ENCODE data around the gene GPC1. TPM values are rescaled to one million over a fixed set of nuclear protein-coding genes. Genes with fewer than 3 reads are reported as not detected.

GPC1 gene
- total and polyA plus RNA-seq, 2 experiments from 2014 or later: 9.0 to 46.2 TPM

DNA sequence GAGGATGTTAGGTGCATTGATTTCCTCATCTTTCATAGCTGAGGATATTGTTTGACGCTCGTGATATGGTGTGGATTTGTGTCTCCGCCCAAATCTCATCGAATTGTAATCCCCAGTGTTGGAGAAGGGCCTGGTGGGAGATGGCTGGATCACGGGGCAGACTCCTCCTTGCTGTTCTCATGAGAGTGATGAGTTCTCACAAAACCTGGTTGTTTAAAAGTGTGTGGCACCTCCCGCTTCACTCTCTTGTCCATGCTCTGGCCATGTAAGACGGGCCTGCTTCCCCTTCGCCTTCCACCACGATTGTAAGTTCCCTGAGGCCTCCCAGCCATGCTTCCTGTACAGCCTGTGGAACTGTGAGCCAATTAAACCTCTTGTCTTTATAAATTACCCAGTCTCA, 28.4 kb upstream of the GPC1 start:
- H3K36me3 Mint-ChIP-seq (ENCODE audit: low read depth): no peaks in the 10 kb centered on the region; the same call in 2 of the 3 replicates
- no peak overlapping the region for H3K4me2 ChIP-seq
- no peaks in the 10 kb centered on the region for H3K79me2 ChIP-seq (replicated peaks; ENCODE audit: insufficient read depth)
- TF ChIP-seq EZH2phosphoT487 (IDR thresholded peaks at IDR 0.05; ENCODE audit: unreplicated experiment) (no peak), ZNF114 (CRISPR knock-in tag; IDR thresholded peaks at IDR 0.05) (no peak), CREB1 (CRISPR knock-in tag; IDR thresholded peaks at IDR 0.05; ENCODE audit: low read depth) (no peak), EZH2 (IDR thresholded peaks at IDR 0.05; ENCODE audit: low read depth, unreplicated experiment) (no peak), JUNB (IDR thresholded peaks at IDR 0.05; ENCODE audit: unreplicated experiment) (no peak), ZNF331 (CRISPR knock-in tag; IDR thresholded peaks at IDR 0.05; ENCODE audit: low read depth) (no peak), POLR2AphosphoS5 (IDR thresholded peaks at IDR 0.05; ENCODE audit: low read depth) (no peak), STAT1 (IDR thresholded peaks at IDR 0.05; ENCODE audit: unreplicated experiment) (no peak), NANOG (IDR thresholded peaks at IDR 0.05; ENCODE audit: borderline replicate concordance) (no peak)
- TF ChIP-seq, protein P1, sequence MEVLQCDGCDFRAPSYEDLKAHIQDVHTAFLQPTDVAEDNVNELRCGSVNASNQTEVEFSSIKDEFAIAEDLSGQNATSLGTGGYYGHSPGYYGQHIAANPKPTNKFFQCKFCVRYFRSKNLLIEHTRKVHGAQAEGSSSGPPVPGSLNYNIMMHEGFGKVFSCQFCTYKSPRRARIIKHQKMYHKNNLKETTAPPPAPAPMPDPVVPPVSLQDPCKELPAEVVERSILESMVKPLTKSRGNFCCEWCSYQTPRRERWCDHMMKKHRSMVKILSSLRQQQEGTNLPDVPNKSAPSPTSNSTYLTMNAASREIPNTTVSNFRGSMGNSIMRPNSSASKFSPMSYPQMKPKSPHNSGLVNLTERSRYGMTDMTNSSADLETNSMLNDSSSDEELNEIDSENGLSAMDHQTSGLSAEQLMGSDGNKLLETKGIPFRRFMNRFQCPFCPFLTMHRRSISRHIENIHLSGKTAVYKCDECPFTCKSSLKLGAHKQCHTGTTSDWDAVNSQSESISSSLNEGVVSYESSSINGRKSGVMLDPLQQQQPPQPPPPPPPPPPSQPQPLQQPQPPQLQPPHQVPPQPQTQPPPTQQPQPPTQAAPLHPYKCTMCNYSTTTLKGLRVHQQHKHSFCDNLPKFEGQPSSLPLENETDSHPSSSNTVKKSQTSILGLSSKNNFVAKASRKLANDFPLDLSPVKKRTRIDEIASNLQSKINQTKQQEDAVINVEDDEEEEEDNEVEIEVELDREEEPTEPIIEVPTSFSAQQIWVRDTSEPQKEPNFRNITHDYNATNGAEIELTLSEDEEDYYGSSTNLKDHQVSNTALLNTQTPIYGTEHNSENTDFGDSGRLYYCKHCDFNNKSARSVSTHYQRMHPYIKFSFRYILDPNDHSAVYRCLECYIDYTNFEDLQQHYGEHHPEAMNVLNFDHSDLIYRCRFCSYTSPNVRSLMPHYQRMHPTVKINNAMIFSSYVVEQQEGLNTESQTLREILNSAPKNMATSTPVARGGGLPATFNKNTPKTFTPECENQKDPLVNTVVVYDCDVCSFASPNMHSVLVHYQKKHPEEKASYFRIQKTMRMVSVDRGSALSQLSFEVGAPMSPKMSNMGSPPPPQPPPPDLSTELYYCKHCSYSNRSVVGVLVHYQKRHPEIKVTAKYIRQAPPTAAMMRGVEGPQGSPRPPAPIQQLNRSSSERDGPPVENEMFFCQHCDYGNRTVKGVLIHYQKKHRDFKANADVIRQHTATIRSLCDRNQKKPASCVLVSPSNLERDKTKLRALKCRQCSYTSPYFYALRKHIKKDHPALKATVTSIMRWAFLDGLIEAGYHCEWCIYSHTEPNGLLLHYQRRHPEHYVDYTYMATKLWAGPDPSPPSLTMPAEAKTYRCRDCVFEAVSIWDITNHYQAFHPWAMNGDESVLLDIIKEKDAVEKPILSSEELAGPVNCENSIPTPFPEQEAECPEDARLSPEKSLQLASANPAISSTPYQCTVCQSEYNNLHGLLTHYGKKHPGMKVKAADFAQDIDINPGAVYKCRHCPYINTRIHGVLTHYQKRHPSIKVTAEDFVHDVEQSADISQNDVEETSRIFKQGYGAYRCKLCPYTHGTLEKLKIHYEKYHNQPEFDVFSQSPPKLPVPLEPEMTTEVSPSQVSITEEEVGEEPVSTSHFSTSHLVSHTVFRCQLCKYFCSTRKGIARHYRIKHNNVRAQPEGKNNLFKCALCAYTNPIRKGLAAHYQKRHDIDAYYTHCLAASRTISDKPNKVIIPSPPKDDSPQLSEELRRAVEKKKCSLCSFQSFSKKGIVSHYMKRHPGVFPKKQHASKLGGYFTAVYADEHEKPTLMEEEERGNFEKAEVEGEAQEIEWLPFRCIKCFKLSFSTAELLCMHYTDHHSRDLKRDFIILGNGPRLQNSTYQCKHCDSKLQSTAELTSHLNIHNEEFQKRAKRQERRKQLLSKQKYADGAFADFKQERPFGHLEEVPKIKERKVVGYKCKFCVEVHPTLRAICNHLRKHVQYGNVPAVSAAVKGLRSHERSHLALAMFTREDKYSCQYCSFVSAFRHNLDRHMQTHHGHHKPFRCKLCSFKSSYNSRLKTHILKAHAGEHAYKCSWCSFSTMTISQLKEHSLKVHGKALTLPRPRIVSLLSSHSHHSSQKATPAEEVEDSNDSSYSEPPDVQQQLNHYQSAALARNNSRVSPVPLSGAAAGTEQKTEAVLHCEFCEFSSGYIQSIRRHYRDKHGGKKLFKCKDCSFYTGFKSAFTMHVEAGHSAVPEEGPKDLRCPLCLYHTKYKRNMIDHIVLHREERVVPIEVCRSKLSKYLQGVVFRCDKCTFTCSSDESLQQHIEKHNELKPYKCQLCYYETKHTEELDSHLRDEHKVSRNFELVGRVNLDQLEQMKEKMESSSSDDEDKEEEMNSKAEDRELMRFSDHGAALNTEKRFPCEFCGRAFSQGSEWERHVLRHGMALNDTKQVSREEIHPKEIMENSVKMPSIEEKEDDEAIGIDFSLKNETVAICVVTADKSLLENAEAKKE (CRISPR knock-in tag; IDR thresholded peaks at IDR 0.05): no peak
- TF ChIP-seq, protein P2, sequence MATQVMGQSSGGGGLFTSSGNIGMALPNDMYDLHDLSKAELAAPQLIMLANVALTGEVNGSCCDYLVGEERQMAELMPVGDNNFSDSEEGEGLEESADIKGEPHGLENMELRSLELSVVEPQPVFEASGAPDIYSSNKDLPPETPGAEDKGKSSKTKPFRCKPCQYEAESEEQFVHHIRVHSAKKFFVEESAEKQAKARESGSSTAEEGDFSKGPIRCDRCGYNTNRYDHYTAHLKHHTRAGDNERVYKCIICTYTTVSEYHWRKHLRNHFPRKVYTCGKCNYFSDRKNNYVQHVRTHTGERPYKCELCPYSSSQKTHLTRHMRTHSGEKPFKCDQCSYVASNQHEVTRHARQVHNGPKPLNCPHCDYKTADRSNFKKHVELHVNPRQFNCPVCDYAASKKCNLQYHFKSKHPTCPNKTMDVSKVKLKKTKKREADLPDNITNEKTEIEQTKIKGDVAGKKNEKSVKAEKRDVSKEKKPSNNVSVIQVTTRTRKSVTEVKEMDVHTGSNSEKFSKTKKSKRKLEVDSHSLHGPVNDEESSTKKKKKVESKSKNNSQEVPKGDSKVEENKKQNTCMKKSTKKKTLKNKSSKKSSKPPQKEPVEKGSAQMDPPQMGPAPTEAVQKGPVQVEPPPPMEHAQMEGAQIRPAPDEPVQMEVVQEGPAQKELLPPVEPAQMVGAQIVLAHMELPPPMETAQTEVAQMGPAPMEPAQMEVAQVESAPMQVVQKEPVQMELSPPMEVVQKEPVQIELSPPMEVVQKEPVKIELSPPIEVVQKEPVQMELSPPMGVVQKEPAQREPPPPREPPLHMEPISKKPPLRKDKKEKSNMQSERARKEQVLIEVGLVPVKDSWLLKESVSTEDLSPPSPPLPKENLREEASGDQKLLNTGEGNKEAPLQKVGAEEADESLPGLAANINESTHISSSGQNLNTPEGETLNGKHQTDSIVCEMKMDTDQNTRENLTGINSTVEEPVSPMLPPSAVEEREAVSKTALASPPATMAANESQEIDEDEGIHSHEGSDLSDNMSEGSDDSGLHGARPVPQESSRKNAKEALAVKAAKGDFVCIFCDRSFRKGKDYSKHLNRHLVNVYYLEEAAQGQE (IDR thresholded peaks at IDR 0.05; ENCODE audit: unreplicated experiment): no peak
- TF ChIP-seq, protein P3, sequence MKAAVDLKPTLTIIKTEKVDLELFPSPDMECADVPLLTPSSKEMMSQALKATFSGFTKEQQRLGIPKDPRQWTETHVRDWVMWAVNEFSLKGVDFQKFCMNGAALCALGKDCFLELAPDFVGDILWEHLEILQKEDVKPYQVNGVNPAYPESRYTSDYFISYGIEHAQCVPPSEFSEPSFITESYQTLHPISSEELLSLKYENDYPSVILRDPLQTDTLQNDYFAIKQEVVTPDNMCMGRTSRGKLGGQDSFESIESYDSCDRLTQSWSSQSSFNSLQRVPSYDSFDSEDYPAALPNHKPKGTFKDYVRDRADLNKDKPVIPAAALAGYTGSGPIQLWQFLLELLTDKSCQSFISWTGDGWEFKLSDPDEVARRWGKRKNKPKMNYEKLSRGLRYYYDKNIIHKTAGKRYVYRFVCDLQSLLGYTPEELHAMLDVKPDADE (IDR thresholded peaks at IDR 0.05): no peak
- TF ChIP-seq, protein P4, sequence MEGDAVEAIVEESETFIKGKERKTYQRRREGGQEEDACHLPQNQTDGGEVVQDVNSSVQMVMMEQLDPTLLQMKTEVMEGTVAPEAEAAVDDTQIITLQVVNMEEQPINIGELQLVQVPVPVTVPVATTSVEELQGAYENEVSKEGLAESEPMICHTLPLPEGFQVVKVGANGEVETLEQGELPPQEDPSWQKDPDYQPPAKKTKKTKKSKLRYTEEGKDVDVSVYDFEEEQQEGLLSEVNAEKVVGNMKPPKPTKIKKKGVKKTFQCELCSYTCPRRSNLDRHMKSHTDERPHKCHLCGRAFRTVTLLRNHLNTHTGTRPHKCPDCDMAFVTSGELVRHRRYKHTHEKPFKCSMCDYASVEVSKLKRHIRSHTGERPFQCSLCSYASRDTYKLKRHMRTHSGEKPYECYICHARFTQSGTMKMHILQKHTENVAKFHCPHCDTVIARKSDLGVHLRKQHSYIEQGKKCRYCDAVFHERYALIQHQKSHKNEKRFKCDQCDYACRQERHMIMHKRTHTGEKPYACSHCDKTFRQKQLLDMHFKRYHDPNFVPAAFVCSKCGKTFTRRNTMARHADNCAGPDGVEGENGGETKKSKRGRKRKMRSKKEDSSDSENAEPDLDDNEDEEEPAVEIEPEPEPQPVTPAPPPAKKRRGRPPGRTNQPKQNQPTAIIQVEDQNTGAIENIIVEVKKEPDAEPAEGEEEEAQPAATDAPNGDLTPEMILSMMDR (conservative IDR thresholded peaks at IDR 0.05; ENCODE audit: low read depth in 2 of 2): no peak
- H3K9me2 ChIP-seq (ENCODE audit: insufficient read depth): no peaks in the 10 kb centered on the region
- no peak overlapping the region for H2AFZ ChIP-seq
- H3K27ac Mint-ChIP-seq: no peak overlapping the region
- DNase-seq (ENCODE audit: low spot score): no peak
- H3F3A ChIP-seq (replicated peaks; ENCODE audit: low read depth): no peaks in the 10 kb centered on the region
- no peak overlapping the region for H3K4me3 Mint-ChIP-seq
- no peaks in the 10 kb centered on the region for H3K27me3 ChIP-seq (ENCODE audit: insufficient read depth)
- no peaks in the 10 kb centered on the region for H3K4me1 ChIP-seq (ENCODE audit: insufficient read depth)
- H3K36me3 ChIP-seq (ENCODE audit: insufficient read depth): no peaks in the 10 kb centered on the region
- no peaks in the 10 kb centered on the region; the same call in 2 of the 3 replicates for H3K9me3 Mint-ChIP-seq
- no peak overlapping the region for H3K4me3 ChIP-seq
- H3K27me3 Mint-ChIP-seq (ENCODE audit: insufficient read depth, low read depth, poor library complexity): peaks cover 4% of the 10 kb centered on the region
- no peaks in the 10 kb centered on the region for H4K20me1 ChIP-seq (replicated peaks; ENCODE audit: insufficient read depth)
- H3K27ac ChIP-seq (ENCODE audit: low read depth): no peak overlapping the region
- ATAC-seq: no peak
- H3K4me1 Mint-ChIP-seq: peaks cover 2% of the 10 kb centered on the region; the same call in 1 of the 3 replicates
